HepG2 (cell line): Measurements from ENCODE around the gene ALPI. TPM values are rescaled to one million over a fixed set of nuclear protein-coding genes. Genes with fewer than 3 reads are reported as not detected.

ENCODE experiments used
- ATAC-seq: fragments of 200-7000 bp; cut with Tn5 transposase; 3 replicates; pipeline ENCODE4 v1.9.1; 2020; ENCODE audit warnings: mild to moderate bottlenecking, moderate library complexity
- BruUV-seq: library from RNA; stranded (reverse); fragments of 400-500 nt; replicated peaks from 2 replicates; lab custom pipeline; 2021; lab: Mats Ljungman, UMichigan
- CTCF ChIA-PET: fragments of 300-600 bp; formaldehyde crosslinking; extraction: SDS; loops from one replicate; lab custom pipeline; 2021; ENCODE audit warnings: low total read pairs, inconsistent platforms, low intra/inter-chr PET ratio; lab: Yijun Ruan, JAX
- POLR2A ChIA-PET: fragments of 350-600 bp; sonication (Branson Sonifier 250); formaldehyde crosslinking; loops from one replicate; lab custom pipeline; 2020; ENCODE audit warnings: antibody characterized with exemption, inconsistent platforms; lab: Yijun Ruan, JAX
- DNase-seq: peaks from one replicate; pipeline ENCODE4 v3.0.0-alpha.2; 2015; ENCODE audit warnings: low spot score
- FAIRE-seq: peaks from 3 replicates; lab custom pipeline; 2011; peaks lifted over from hg19 to GRCh38; lab: Jason Lieb, UNC
- H2AFZ ChIP-seq: one replicate; pipeline ENCODE4 v1.6.1; 2011; ENCODE audit warnings: low read length, inconsistent platforms
- H3K27ac ChIP-seq: fragments of 300-600 bp; 3 replicates; pipeline ENCODE4 v1.8.0; 2011; ENCODE audit warnings: mixed run types, mild to moderate bottlenecking, mixed read lengths, low read length, inconsistent platforms; ENCODE audit not compliant: insufficient read depth; ENCODE audit errors: extremely low read length
- H3K27me3 ChIP-seq, 2 experiments: fragments of 200-600 bp in 1 of 2; 2 replicates in 1 of 2; 3 replicates in 1 of 2; pipeline versions ENCODE4 v1.6.0 to v1.8.0; 2011; ENCODE audit warnings: low read length in 2 of 2, mild to moderate bottlenecking in 2 of 2, moderate library complexity in 2 of 2, inconsistent platforms in 1 of 2; ENCODE audit not compliant: insufficient read depth in 2 of 2, control insufficient read depth in 1 of 2
- H3K36me3 ChIP-seq, 2 experiments: fragments of 200-600 bp in 1 of 2; replicated peaks in 1 of 2; 2 replicates in 1 of 2; 3 replicates in 1 of 2; pipeline versions ENCODE4 v1.5.1 to v1.8.0; 2011; ENCODE audit warnings: low read length in 2 of 2, inconsistent platforms in 1 of 2; ENCODE audit not compliant: insufficient read depth in 2 of 2, control insufficient read depth in 1 of 2
- H3K4me1 ChIP-seq: 2 replicates; pipeline ENCODE4 v1.5.1; 2012; ENCODE audit warnings: low read length, inconsistent platforms; ENCODE audit not compliant: insufficient read depth
- H3K4me2 ChIP-seq: 2 replicates; pipeline ENCODE4 v1.6.0; 2011; ENCODE audit warnings: low read depth, low read length, inconsistent platforms
- H3K4me3 ChIP-seq, 3 experiments: fragments of 200-600 bp in 1 of 3; sonication (generic), shearing (Covaris generic) in 1 of 3; replicated peaks in 1 of 3; 2 replicates each; pipeline ENCODE4 v1.5.1; 2011 to 2016; ENCODE audit warnings: low read length in 3 of 3, inconsistent platforms in 2 of 3, low read depth in 2 of 3, mild to moderate bottlenecking in 2 of 3, control low read depth in 1 of 3, mixed read lengths in 1 of 3; ENCODE audit not compliant: insufficient read depth in 1 of 3
- H3K79me2 ChIP-seq: one replicate; pipeline ENCODE4 v1.6.1; 2011; ENCODE audit warnings: low read length, inconsistent platforms; ENCODE audit not compliant: insufficient read depth
- H3K9ac ChIP-seq: 2 replicates; pipeline ENCODE4 v1.6.0; 2011; ENCODE audit warnings: mild to moderate bottlenecking, low read depth, low read length, inconsistent platforms; ENCODE audit not compliant: insufficient read depth
- H3K9me3 ChIP-seq: 2 replicates; pipeline ENCODE4 v1.5.1; 2012; ENCODE audit warnings: mild to moderate bottlenecking, low read length
- H4K20me1 ChIP-seq: 2 replicates; pipeline ENCODE4 v1.6.0; 2011; ENCODE audit warnings: inconsistent platforms, mild to moderate bottlenecking, low read length, moderate library complexity; ENCODE audit not compliant: insufficient read depth
- DPF2 ChIP-seq: sonication (generic); formaldehyde crosslinking; IDR thresholded peaks from 2 replicates; pipeline ENCODE4 v1.4.0; 2020; ENCODE audit warnings: mild to moderate bottlenecking, low read depth, missing genetic modification reagents, borderline replicate concordance
- MYC ChIP-seq: sonication (generic); formaldehyde crosslinking; IDR thresholded peaks from 2 replicates; pipeline ENCODE4 v1.9.0; 2021; ENCODE audit warnings: missing genetic modification reagents, borderline replicate concordance
- RFX5 ChIP-seq: IDR thresholded peaks from 2 replicates; pipeline ENCODE4 v1.6.1; 2011; ENCODE audit warnings: low read depth, low read length, improper control_type of control experiment
- SRSF1 ChIP-seq: fragments of 200-400 bp; formaldehyde crosslinking; optimal IDR thresholded peaks from 2 replicates; pipeline ENCODE3; 2017; ENCODE audit warnings: mild to moderate bottlenecking, low read depth, low read length, moderate library complexity
- ZNF282 ChIP-seq: fragments of 450-650 bp; IDR thresholded peaks from 2 replicates; pipeline ENCODE4 v1.6.1; 2018; ENCODE audit not compliant: partially characterized antibody
- WGBS: methylation state at CpG from one replicate; pipeline ENCODE4 v1.1.6; 2017; ENCODE audit warnings: low lambda C conversion rate; 5-methylcytosine and 5-hydroxymethylcytosine counted together
- in situ Hi-C: cut with HindIII; loops from 2 replicates; pipeline ENCODE4 v1.10.0; 2017; ENCODE audit warnings: low pct_unique_long_range_greater_than_20kb; ENCODE audit not compliant: extremely low pct_ligation_motif_present
- intact Hi-C: fragments of 100-400 bp; cut with micrococcal nuclease; formaldehyde crosslinking; loops from one replicate; pipeline ENCODE4 v1.10.0; 2022; ENCODE audit not compliant: unreplicated experiment
- polyA plus RNA-seq, 8 experiments: library from polyadenylated mRNA; depleted of rRNA in 3 of 8; stranded (reverse) in 7 of 8; unstranded in 1 of 8; fragments of >200 nt; fragmentation: Illumina TruSeq in 4 of 8; extraction: Trizol in 4 of 8; gene quantifications; 2 replicates each; pipeline versions ENCODE4 v1.2.1 to v1.2.3, GENCODE V29; 2011 to 2016; ENCODE audit warnings: low read depth in 4 of 8, missing spikeins in 1 of 8, mixed read lengths in 1 of 8; ENCODE audit not compliant: insufficient read depth in 1 of 8
- total RNA-seq, 5 experiments: library from RNA; depleted of rRNA; stranded (reverse); fragments of >200 nt; fragmentation: Illumina TruSeq; extraction: Trizol; gene quantifications; 2 replicates each; pipeline ENCODE4 v1.2.3, GENCODE V29; 2016; ENCODE audit warnings: low read depth in 1 of 5
- TF ChIP-seq, protein P1 (sequence below): sonication (generic); formaldehyde crosslinking; IDR thresholded peaks from 2 replicates; pipeline ENCODE4 v1.4.0; 2020; ENCODE audit warnings: mild to moderate bottlenecking, missing genetic modification reagents, borderline replicate concordance
- TF ChIP-seq, protein P2 (sequence below): sonication (generic); formaldehyde crosslinking; IDR thresholded peaks from 2 replicates; pipeline ENCODE4; 2020; ENCODE audit warnings: missing genetic modification reagents, mild to moderate bottlenecking, borderline replicate concordance
- TF ChIP-seq, protein P3 (sequence below): sonication (generic); formaldehyde crosslinking; conservative IDR thresholded peaks from 2 replicates; pipeline ENCODE4 v1.4.0; 2020; ENCODE audit warnings: missing genetic modification reagents

The ALPI gene
- total and polyA plus RNA-seq, 2 of the 13 experiments (the other 11 are each of a cell fraction or from before 2014, with no cell fraction given), result not detected

DNA sequence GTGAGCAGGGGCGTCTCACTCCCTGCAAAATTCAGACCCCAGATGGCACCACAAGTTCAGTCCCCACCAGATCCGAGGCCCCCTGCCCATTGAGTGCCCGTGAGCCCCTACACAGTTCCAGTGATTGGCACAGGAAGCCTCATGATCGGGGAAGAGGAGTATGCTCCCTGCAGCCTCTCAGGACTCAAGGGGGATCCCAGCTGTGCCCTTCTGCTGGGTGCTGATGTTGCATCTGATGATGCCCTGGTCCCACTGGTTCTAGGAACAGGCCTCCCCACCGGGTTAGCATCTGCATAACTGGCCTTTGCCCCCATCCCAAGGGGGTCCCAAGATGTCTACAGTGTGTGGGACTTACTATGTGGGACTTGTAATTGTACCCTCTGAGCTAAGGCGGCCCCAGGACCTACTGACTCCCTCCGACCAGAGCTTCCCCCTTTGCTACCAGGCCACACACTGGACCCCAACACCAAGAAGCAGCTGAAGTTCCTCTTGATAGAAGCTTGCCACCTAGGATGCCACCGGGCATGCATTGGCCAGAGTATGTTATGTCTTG is 40.7 kb upstream of the ALPI start:
- Histone ChIP-seq H2AFZ (no peak overlapping the region), H3K4me2 (no peak overlapping the region), H3K79me2 (no peaks in the 10 kb centered on the region), H3K27me3 (peaks cover 11 to 72% of the 10 kb centered on the region in 2 experiments), H3K4me3 (no peak overlapping the region), H3K9ac (no peak overlapping the region), H3K4me1 (no peaks in the 10 kb centered on the region), H3K9me3 (no peaks in the 10 kb centered on the region), H3K27ac (no peak overlapping the region), H3K36me3 (no peaks in the 10 kb centered on the region), H4K20me1 (no peaks in the 10 kb centered on the region)
- intact Hi-C loops, result no loop called here
- DNase-seq (no peak), ATAC-seq (no peak), FAIRE-seq (no peak)
- POLR2A ChIA-PET, result no interaction called here
- 9% methylated on average over 4 of the region's 8 CpGs for WGBS
- in situ Hi-C loops, result no loop called here
- CTCF ChIA-PET, result no interaction called here
- no peak for TF ChIP-seq MYC (CRISPR knock-in tag)
- no peak for TF ChIP-seq ZNF282
- TF ChIP-seq DPF2 (CRISPR knock-in tag), result no peak
- TF ChIP-seq, protein P1, sequence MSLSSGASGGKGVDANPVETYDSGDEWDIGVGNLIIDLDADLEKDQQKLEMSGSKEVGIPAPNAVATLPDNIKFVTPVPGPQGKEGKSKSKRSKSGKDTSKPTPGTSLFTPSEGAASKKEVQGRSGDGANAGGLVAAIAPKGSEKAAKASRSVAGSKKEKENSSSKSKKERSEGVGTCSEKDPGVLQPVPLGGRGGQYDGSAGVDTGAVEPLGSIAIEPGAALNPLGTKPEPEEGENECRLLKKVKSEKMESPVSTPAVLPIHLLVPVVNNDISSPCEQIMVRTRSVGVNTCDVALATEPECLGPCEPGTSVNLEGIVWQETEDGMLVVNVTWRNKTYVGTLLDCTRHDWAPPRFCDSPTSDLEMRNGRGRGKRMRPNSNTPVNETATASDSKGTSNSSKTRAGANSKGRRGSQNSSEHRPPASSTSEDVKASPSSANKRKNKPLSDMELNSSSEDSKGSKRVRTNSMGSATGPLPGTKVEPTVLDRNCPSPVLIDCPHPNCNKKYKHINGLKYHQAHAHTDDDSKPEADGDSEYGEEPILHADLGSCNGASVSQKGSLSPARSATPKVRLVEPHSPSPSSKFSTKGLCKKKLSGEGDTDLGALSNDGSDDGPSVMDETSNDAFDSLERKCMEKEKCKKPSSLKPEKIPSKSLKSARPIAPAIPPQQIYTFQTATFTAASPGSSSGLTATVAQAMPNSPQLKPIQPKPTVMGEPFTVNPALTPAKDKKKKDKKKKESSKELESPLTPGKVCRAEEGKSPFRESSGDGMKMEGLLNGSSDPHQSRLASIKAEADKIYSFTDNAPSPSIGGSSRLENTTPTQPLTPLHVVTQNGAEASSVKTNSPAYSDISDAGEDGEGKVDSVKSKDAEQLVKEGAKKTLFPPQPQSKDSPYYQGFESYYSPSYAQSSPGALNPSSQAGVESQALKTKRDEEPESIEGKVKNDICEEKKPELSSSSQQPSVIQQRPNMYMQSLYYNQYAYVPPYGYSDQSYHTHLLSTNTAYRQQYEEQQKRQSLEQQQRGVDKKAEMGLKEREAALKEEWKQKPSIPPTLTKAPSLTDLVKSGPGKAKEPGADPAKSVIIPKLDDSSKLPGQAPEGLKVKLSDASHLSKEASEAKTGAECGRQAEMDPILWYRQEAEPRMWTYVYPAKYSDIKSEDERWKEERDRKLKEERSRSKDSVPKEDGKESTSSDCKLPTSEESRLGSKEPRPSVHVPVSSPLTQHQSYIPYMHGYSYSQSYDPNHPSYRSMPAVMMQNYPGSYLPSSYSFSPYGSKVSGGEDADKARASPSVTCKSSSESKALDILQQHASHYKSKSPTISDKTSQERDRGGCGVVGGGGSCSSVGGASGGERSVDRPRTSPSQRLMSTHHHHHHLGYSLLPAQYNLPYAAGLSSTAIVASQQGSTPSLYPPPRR, result no peak
- TF ChIP-seq, protein P2, sequence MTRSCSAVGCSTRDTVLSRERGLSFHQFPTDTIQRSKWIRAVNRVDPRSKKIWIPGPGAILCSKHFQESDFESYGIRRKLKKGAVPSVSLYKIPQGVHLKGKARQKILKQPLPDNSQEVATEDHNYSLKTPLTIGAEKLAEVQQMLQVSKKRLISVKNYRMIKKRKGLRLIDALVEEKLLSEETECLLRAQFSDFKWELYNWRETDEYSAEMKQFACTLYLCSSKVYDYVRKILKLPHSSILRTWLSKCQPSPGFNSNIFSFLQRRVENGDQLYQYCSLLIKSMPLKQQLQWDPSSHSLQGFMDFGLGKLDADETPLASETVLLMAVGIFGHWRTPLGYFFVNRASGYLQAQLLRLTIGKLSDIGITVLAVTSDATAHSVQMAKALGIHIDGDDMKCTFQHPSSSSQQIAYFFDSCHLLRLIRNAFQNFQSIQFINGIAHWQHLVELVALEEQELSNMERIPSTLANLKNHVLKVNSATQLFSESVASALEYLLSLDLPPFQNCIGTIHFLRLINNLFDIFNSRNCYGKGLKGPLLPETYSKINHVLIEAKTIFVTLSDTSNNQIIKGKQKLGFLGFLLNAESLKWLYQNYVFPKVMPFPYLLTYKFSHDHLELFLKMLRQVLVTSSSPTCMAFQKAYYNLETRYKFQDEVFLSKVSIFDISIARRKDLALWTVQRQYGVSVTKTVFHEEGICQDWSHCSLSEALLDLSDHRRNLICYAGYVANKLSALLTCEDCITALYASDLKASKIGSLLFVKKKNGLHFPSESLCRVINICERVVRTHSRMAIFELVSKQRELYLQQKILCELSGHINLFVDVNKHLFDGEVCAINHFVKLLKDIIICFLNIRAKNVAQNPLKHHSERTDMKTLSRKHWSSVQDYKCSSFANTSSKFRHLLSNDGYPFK (CRISPR knock-in tag), result no peak
- no peak for TF ChIP-seq SRSF1
- TF ChIP-seq, protein P3, sequence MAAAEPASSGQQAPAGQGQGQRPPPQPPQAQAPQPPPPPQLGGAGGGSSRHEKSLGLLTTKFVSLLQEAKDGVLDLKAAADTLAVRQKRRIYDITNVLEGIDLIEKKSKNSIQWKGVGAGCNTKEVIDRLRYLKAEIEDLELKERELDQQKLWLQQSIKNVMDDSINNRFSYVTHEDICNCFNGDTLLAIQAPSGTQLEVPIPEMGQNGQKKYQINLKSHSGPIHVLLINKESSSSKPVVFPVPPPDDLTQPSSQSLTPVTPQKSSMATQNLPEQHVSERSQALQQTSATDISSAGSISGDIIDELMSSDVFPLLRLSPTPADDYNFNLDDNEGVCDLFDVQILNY, result no peak
- no peak for TF ChIP-seq RFX5
- no TSS peak for BruUV-seq
